IPS-20b (cell line): ENCODE results near the gene EHMT1.
"Not testable (repeated sequence)": the region's sequence is repeated elsewhere in the genome, so short reads cannot be mapped to it uniquely, and the experiment has no call there.

Source experiments
- H3K27ac ChIP-seq: one replicate; pipeline ENCODE4 v1.5.1; 2013; ENCODE audit warnings: low read length
- H3K27me3 ChIP-seq: 2 replicates; pipeline ENCODE4 v1.6.1; 2013; ENCODE audit warnings: mild to moderate bottlenecking, low read length, inconsistent platforms; ENCODE audit not compliant: insufficient read depth
- H3K36me3 ChIP-seq: 2 replicates; pipeline ENCODE4 v1.6.1; 2013; ENCODE audit warnings: low read depth, mild to moderate bottlenecking, inconsistent platforms, low read length, moderate library complexity; ENCODE audit not compliant: insufficient read depth
- H3K4me1 ChIP-seq: 2 replicates; pipeline ENCODE4 v1.6.1; 2013; ENCODE audit warnings: mild to moderate bottlenecking, control low read depth, inconsistent platforms, low read length, moderate library complexity; ENCODE audit not compliant: insufficient read depth
- H3K4me3 ChIP-seq: 2 replicates; pipeline ENCODE4 v1.5.1; 2013; ENCODE audit warnings: mild to moderate bottlenecking, low read length, inconsistent platforms
- H3K9ac ChIP-seq: 2 replicates; pipeline ENCODE4 v1.6.1; 2013; ENCODE audit warnings: low read depth, mild to moderate bottlenecking, inconsistent platforms, low read length, moderate library complexity
- H3K9me3 ChIP-seq: 2 replicates; pipeline ENCODE4 v1.6.1; 2013; ENCODE audit warnings: mild to moderate bottlenecking, low read depth, low read length, inconsistent platforms; ENCODE audit not compliant: insufficient read depth

EHMT1 gene

GRCh38 chr9:137592767-137593166 is 26.0 kb upstream of the EHMT1 start:
- no peak overlapping the region for H3K4me3 ChIP-seq
- no peak overlapping the region for H3K27ac ChIP-seq
- H3K9ac ChIP-seq = no peak overlapping the region
- H3K36me3 ChIP-seq = peaks cover 11% of the 10 kb centered on the region
- H3K9me3 ChIP-seq = no peaks in the 10 kb centered on the region
- peaks cover 6% of the 10 kb centered on the region; the same call in 1 of the 2 replicates for H3K4me1 ChIP-seq
- peaks cover 9% of the 10 kb centered on the region; the same call in 1 of the 2 replicates for H3K27me3 ChIP-seq

GRCh38 chr9:137593176-137593575 is 25.6 kb upstream of the EHMT1 start:
- H3K9ac ChIP-seq = no peak overlapping the region
- H3K36me3 ChIP-seq = peaks cover 7% of the 10 kb centered on the region
- H3K4me1 ChIP-seq = peaks cover 6% of the 10 kb centered on the region; the same call in 1 of the 2 replicates
- H3K27ac ChIP-seq = no peak overlapping the region
- H3K4me3 ChIP-seq = no peak overlapping the region
- H3K9me3 ChIP-seq = no peaks in the 10 kb centered on the region
- H3K27me3 ChIP-seq = peaks cover 9% of the 10 kb centered on the region; the same call in 1 of the 2 replicates

GRCh38 chr9:137596577-137596976 is 22.2 kb upstream of the EHMT1 start:
- not testable (repeated sequence) for H3K36me3 ChIP-seq

GRCh38 chr9:137598943-137599342 is 19.9 kb upstream of the EHMT1 start:
- no peak overlapping the region for H3K9ac ChIP-seq
- H3K36me3 ChIP-seq = no peaks in the 10 kb centered on the region
- H3K27ac ChIP-seq = no peak overlapping the region
- peaks cover 13% of the 10 kb centered on the region for H3K27me3 ChIP-seq
- H3K9me3 ChIP-seq = no peaks in the 10 kb centered on the region
- H3K4me3 ChIP-seq = no peak overlapping the region
- H3K4me1 ChIP-seq = no peaks in the 10 kb centered on the region

More at GRCh38 chr9:137596577-137596976, 22.2 kb upstream of the EHMT1 start:
- H3K27ac ChIP-seq, H3K27me3 ChIP-seq, H3K9me3 ChIP-seq, H3K4me1 ChIP-seq, H3K9ac ChIP-seq, H3K4me3 ChIP-seq: not testable (repeated sequence)

- Histone ChIP-seq H3K4me3 (no peak overlapping the region), H3K9ac (no peak overlapping the region)
These were observed 16.1 kb upstream of the EHMT1 start for GRCh38 chr9:137602661-137603060.

GRCh38 chr9:137603879-137604278 is 14.9 kb upstream of the EHMT1 start:
- no peak overlapping the region for H3K9ac ChIP-seq
- H3K9me3 ChIP-seq = no peaks in the 10 kb centered on the region
- no peaks in the 10 kb centered on the region; the same call in 1 of the 2 replicates for H3K4me1 ChIP-seq
- H3K4me3 ChIP-seq = no peak overlapping the region
- H3K36me3 ChIP-seq = no peaks in the 10 kb centered on the region
- peaks cover 28% of the 10 kb centered on the region for H3K27me3 ChIP-seq
- no peak overlapping the region for H3K27ac ChIP-seq

More at GRCh38 chr9:137602661-137603060, 16.1 kb upstream of the EHMT1 start:
- H3K27me3 ChIP-seq = peaks cover 28% of the 10 kb centered on the region
- no peaks in the 10 kb centered on the region for H3K9me3 ChIP-seq
- H3K4me1 ChIP-seq = no peaks in the 10 kb centered on the region; the same call in 1 of the 2 replicates
- H3K27ac ChIP-seq = no peak overlapping the region
- H3K36me3 ChIP-seq = no peaks in the 10 kb centered on the region

GRCh38 chr9:137604345-137605086 is 14.3 kb upstream of the EHMT1 start:
- H3K27me3 ChIP-seq = peaks cover 28% of the 10 kb centered on the region
- no peaks in the 10 kb centered on the region for H3K36me3 ChIP-seq
- no peak overlapping the region; the same call in 1 of the 2 replicates for H3K4me3 ChIP-seq
- no peak overlapping the region for H3K9ac ChIP-seq
- no peak overlapping the region for H3K27ac ChIP-seq
- H3K4me1 ChIP-seq = no peaks in the 10 kb centered on the region; the same call in 1 of the 2 replicates
- no peaks in the 10 kb centered on the region for H3K9me3 ChIP-seq

GRCh38 chr9:137605121-137606004 is 13.4 kb upstream of the EHMT1 start, which contains the start of gene ARRDC1:
ARRDC1 (plus strand) TSS chr9:137605686; CDS start chr9:137605718, 32 bp downstream.
- no peak within 1 kb of the TSS for H3K27ac ChIP-seq
- H3K4me3 ChIP-seq = peak within 1 kb of the TSS; percentile 65
- H3K9ac ChIP-seq = peak within 1 kb of the TSS; percentile 48
- peaks cover 28% of the 10 kb centered on the region for H3K27me3 ChIP-seq
- no peaks in the 10 kb centered on the region; the same call in 1 of the 2 replicates for H3K4me1 ChIP-seq
- no peaks in the 10 kb centered on the region for H3K36me3 ChIP-seq
- H3K9me3 ChIP-seq = no peaks in the 10 kb centered on the region

- no peak overlapping the region for H3K27ac ChIP-seq
- H3K9ac ChIP-seq = peak overlapping the region; percentile 48; the same call in 1 of the 2 replicates
- peaks cover 28% of the 10 kb centered on the region for H3K27me3 ChIP-seq
- peak overlapping the region; percentile 65 for H3K4me3 ChIP-seq
- H3K36me3 ChIP-seq = no peaks in the 10 kb centered on the region
- H3K4me1 ChIP-seq = no peaks in the 10 kb centered on the region; the same call in 1 of the 2 replicates
- no peaks in the 10 kb centered on the region for H3K9me3 ChIP-seq
These were observed 12.7 kb upstream of the EHMT1 start for GRCh38 chr9:137606005-137606621.

GRCh38 chr9:137606734-137607138 is 12.1 kb upstream of the EHMT1 start:
- Histone ChIP-seq H3K27ac (no peak overlapping the region), H3K27me3 (peaks cover 28% of the 10 kb centered on the region), H3K9ac (no peak overlapping the region), H3K36me3 (no peaks in the 10 kb centered on the region), H3K4me3 (peak overlapping the region; percentile 65), H3K9me3 (no peaks in the 10 kb centered on the region), H3K4me1 (no peaks in the 10 kb centered on the region; the same call in 1 of the 2 replicates)

- peaks cover 5% of the 10 kb centered on the region; the same call in 1 of the 2 replicates for H3K4me1 ChIP-seq
- H3K9ac ChIP-seq = no peak overlapping the region
- peaks cover 28% of the 10 kb centered on the region for H3K27me3 ChIP-seq
- H3K4me3 ChIP-seq = no peak overlapping the region
- H3K9me3 ChIP-seq = no peaks in the 10 kb centered on the region
- H3K27ac ChIP-seq = no peak overlapping the region
- H3K36me3 ChIP-seq = no peaks in the 10 kb centered on the region
These were observed 11.5 kb upstream of the EHMT1 start for GRCh38 chr9:137607141-137607857.
